H1 (cell line): ENCODE measurements around the gene EDEM2. TPM values are rescaled to one million over a fixed set of nuclear protein-coding genes. Genes with fewer than 3 reads are reported as not detected.
A peak's percentile ranks its signal among the peaks of the same experiment; 100 is the strongest.

Source experiments
- CTCF ChIA-PET: fragments of 300-600 bp; sonication (Branson Sonifier 250); formaldehyde crosslinking; loops from one replicate; lab custom pipeline; 2021; ENCODE audit not compliant: partially characterized antibody; lab: Charles Lee
- POLR2A ChIA-PET: fragments of 300-600 bp; sonication (Branson Sonifier 250); formaldehyde crosslinking; loops from one replicate; lab custom pipeline; 2021; ENCODE audit warnings: inconsistent platforms; ENCODE audit not compliant: partially characterized antibody; lab: Charles Lee
- DNase-seq, 2 experiments: peaks; one replicate each; pipeline versions ENCODE4 v3.0.0 to v3.0.0-alpha.2; 2010 to 2022; ENCODE audit warnings: low spot score in 2 of 2, low read depth in 1 of 2, mixed read lengths in 1 of 2
- FAIRE-seq: peaks from 2 replicates; lab custom pipeline; 2011; peaks lifted over from hg19 to GRCh38; lab: Jason Lieb, UNC
- H2AFZ ChIP-seq: 2 replicates; pipeline ENCODE4 v1.8.1; 2012; ENCODE audit warnings: low read length, inconsistent platforms
- H2AK5ac ChIP-seq: 2 replicates; pipeline ENCODE4 v1.6.1; 2013; ENCODE audit warnings: low read depth, low read length
- H2BK120ac ChIP-seq: replicated peaks from 2 replicates; pipeline ENCODE3; 2013; ENCODE audit warnings: low read depth, low read length, inconsistent platforms
- H2BK12ac ChIP-seq: 2 replicates; pipeline ENCODE4 v1.6.1; 2013; ENCODE audit warnings: low read depth, low read length
- H2BK15ac ChIP-seq: 2 replicates; pipeline ENCODE4 v1.6.1; 2013; ENCODE audit warnings: low read length
- H2BK20ac ChIP-seq: 2 replicates; pipeline ENCODE4 v1.6.1; 2013; ENCODE audit warnings: low read length
- H2BK5ac ChIP-seq: 2 replicates; pipeline ENCODE4 v1.6.1; 2013; ENCODE audit warnings: low read depth, low read length
- H3K14ac ChIP-seq: 2 replicates; pipeline ENCODE4 v1.6.1; 2013; ENCODE audit warnings: inconsistent platforms; ENCODE audit not compliant: insufficient read length
- H3K18ac ChIP-seq: 2 replicates; pipeline ENCODE4 v1.6.1; 2013; ENCODE audit warnings: low read length; ENCODE audit errors: extremely low read depth
- H3K23ac ChIP-seq: 2 replicates; pipeline ENCODE4 v1.6.1; 2013; ENCODE audit warnings: inconsistent platforms; ENCODE audit not compliant: insufficient read length
- H3K23me2 ChIP-seq: 2 replicates; pipeline ENCODE4 v1.6.1; 2013; ENCODE audit warnings: low read depth, low read length
- H3K27ac ChIP-seq: 2 replicates; pipeline ENCODE4 v1.6.1; 2011; ENCODE audit warnings: low read depth, low read length, inconsistent platforms
- H3K27me3 ChIP-seq, 4 experiments: replicated peaks in 1 of 4; 1 replicate in 1 of 4; 2 replicates in 3 of 4; pipeline versions ENCODE4 v1.6.1 to v1.8.1; 2011 to 2013; ENCODE audit warnings: low read length in 3 of 4, mild to moderate bottlenecking in 3 of 4, inconsistent platforms in 2 of 4, mixed read lengths in 2 of 4, moderate library complexity in 1 of 4; ENCODE audit not compliant: control insufficient read depth in 3 of 4, insufficient read depth in 3 of 4; ENCODE audit errors: extremely low read depth in 1 of 4
- H3K36me3 ChIP-seq, 4 experiments: 2 replicates each; pipeline versions ENCODE4 v1.6.1 to v1.8.1; 2011 to 2013; ENCODE audit warnings: mild to moderate bottlenecking in 4 of 4, low read length in 3 of 4, moderate library complexity in 2 of 4, control low read depth in 1 of 4, inconsistent platforms in 1 of 4; ENCODE audit not compliant: insufficient read depth in 4 of 4, control insufficient read depth in 2 of 4
- H3K4ac ChIP-seq: replicated peaks from 2 replicates; pipeline ENCODE3; 2013; ENCODE audit warnings: low read length, low read depth, mixed read lengths, inconsistent platforms; ENCODE audit not compliant: insufficient read length
- H3K4me1 ChIP-seq, 4 experiments: replicated peaks in 1 of 4; 1 replicate in 1 of 4; 2 replicates in 3 of 4; pipeline versions ENCODE4 v1.6.1 to v1.8.1; 2011 to 2013; ENCODE audit warnings: low read length in 3 of 4, inconsistent platforms in 2 of 4, mixed read lengths in 1 of 4; ENCODE audit not compliant: insufficient read depth in 4 of 4, control insufficient read depth in 3 of 4
- H3K4me2 ChIP-seq, 2 experiments: 2 replicates each; pipeline versions ENCODE4 v1.6.1 to v1.8.1; 2011 to 2013; ENCODE audit warnings: low read depth in 2 of 2, low read length in 2 of 2, control low read depth in 1 of 2, inconsistent platforms in 1 of 2, mild to moderate bottlenecking in 1 of 2; ENCODE audit not compliant: insufficient read depth in 1 of 2
- H3K4me3 ChIP-seq, 4 experiments: fragments of 200-600, 300-600 bp in 1 of 4; sonication (generic), shearing (Covaris generic), sonication (Bioruptor Twin) in 1 of 4; 2 replicates each; pipeline versions ENCODE4 v1.5.1 to v1.8.1; 2011 to 2016; ENCODE audit warnings: low read length in 4 of 4, low read depth in 3 of 4, control low read depth in 2 of 4, inconsistent platforms in 2 of 4, mild to moderate bottlenecking in 2 of 4, mixed read lengths in 1 of 4, moderate library complexity in 1 of 4; ENCODE audit not compliant: insufficient read depth in 2 of 4; ENCODE audit errors: extremely low read depth in 1 of 4
- H3K56ac ChIP-seq: replicated peaks from 2 replicates; pipeline ENCODE3; 2013; ENCODE audit warnings: low read depth, mild to moderate bottlenecking, mixed read lengths, low read length, inconsistent platforms; ENCODE audit not compliant: insufficient read length
- H3K79me1 ChIP-seq: 2 replicates; pipeline ENCODE4 v1.6.1; 2013; ENCODE audit warnings: low read depth, low read length, control low read depth
- H3K79me2 ChIP-seq, 2 experiments: 2 replicates each; pipeline versions ENCODE4 v1.6.1 to v1.8.1; 2012 to 2013; ENCODE audit warnings: low read length in 2 of 2, mild to moderate bottlenecking in 2 of 2, inconsistent platforms in 1 of 2; ENCODE audit not compliant: insufficient read depth in 2 of 2, control insufficient read depth in 1 of 2
- H3K9ac ChIP-seq, 4 experiments: replicated peaks in 1 of 4; 1 replicate in 1 of 4; 2 replicates in 3 of 4; pipeline versions ENCODE4 v1.6.1 to v1.8.1; 2011 to 2013; ENCODE audit warnings: low read depth in 3 of 4, low read length in 3 of 4, control low read depth in 2 of 4, mild to moderate bottlenecking in 2 of 4, moderate library complexity in 2 of 4, inconsistent platforms in 1 of 4; ENCODE audit errors: extremely low read depth in 1 of 4
- H3K9me3 ChIP-seq, 2 experiments: 2 replicates each; pipeline versions ENCODE4 v1.6.1 to v1.8.1; 2012 to 2013; ENCODE audit warnings: mild to moderate bottlenecking in 2 of 2, moderate library complexity in 2 of 2, control low read depth in 1 of 2, inconsistent platforms in 1 of 2, low read depth in 1 of 2, low read length in 1 of 2, mixed read lengths in 1 of 2; ENCODE audit not compliant: insufficient read depth in 2 of 2
- H4K20me1 ChIP-seq, 2 experiments: replicated peaks in 1 of 2; 2 replicates each; pipeline versions ENCODE3 to v1.8.1; 2011 to 2013; ENCODE audit warnings: inconsistent platforms in 2 of 2, low read length in 2 of 2, mild to moderate bottlenecking in 1 of 2; ENCODE audit not compliant: insufficient read depth in 2 of 2, control insufficient read depth in 1 of 2
- H4K5ac ChIP-seq: 2 replicates; pipeline ENCODE4 v1.6.1; 2013; ENCODE audit warnings: low read length, low read depth, mixed read lengths, inconsistent platforms; ENCODE audit not compliant: insufficient read length
- H4K8ac ChIP-seq: 2 replicates; pipeline ENCODE4 v1.8.0; 2013; ENCODE audit warnings: mild to moderate bottlenecking, moderate library complexity, low read length, inconsistent platforms; ENCODE audit not compliant: insufficient read depth; ENCODE audit errors: extremely low read depth
- H4K91ac ChIP-seq: replicated peaks from 2 replicates; pipeline ENCODE3; 2013; ENCODE audit warnings: low read length, mixed read lengths, inconsistent platforms; ENCODE audit not compliant: insufficient read length
- BRCA1 ChIP-seq: IDR thresholded peaks from 2 replicates; pipeline ENCODE4 v1.6.1; 2012; ENCODE audit warnings: low read depth, low read length, improper control_type of control experiment
- CREB1 ChIP-seq: IDR thresholded peaks from 2 replicates; pipeline ENCODE4 v1.6.1; 2012; ENCODE audit warnings: inconsistent platforms
- RBBP5 ChIP-seq: IDR thresholded peaks from 2 replicates; pipeline ENCODE4 v1.7.1; 2012; ENCODE audit warnings: low read depth, mild to moderate bottlenecking, inconsistent platforms, low read length, moderate library complexity, borderline replicate concordance
- RFX5 ChIP-seq: IDR thresholded peaks from 2 replicates; pipeline ENCODE4 v1.6.1; 2011; ENCODE audit warnings: low read depth, low read length, improper control_type of control experiment, borderline replicate concordance
- SP4 ChIP-seq: IDR thresholded peaks from 2 replicates; pipeline ENCODE4 v1.6.1; 2012; ENCODE audit warnings: low read length, inconsistent platforms
- TAF7 ChIP-seq: optimal IDR thresholded peaks from 2 replicates; pipeline ENCODE3; 2011; ENCODE audit warnings: low read depth, mild to moderate bottlenecking, inconsistent platforms, low read length, moderate library complexity, borderline replicate concordance
- ZNF274 ChIP-seq: IDR thresholded peaks from 2 replicates; pipeline ENCODE4 v1.7.0; 2012; ENCODE audit warnings: low read length, borderline replicate concordance; ENCODE audit errors: extremely low read depth
- WGBS, 2 experiments: shearing (Covaris generic) in 1 of 2; methylation state at CpG; one replicate each; pipeline versions ENCODE4 v1.1.6 to v1.1.7; 2013 to 2015; ENCODE audit warnings: low lambda C conversion rate in 2 of 2, mixed read lengths in 2 of 2, inconsistent platforms in 1 of 2, low coverage in 1 of 2, missing lambda C conversion rate in 1 of 2; ENCODE audit not compliant: insufficient replicate concordance in 2 of 2, insufficient coverage in 1 of 2, insufficient read length in 1 of 2; ENCODE audit errors: extremely low coverage in 1 of 2, missing lambda C conversion rate in 1 of 2; 5-methylcytosine and 5-hydroxymethylcytosine counted together
- polyA plus RNA-seq, 7 experiments: library from polyadenylated mRNA; depleted of rRNA in 3 of 7; stranded (reverse) in 5 of 7; unstranded in 2 of 7; fragments of >200 nt in 5 of 7; fragments of 200-250 nt in 2 of 7; gene quantifications; 1 replicate in 5 of 7; 2 replicates in 1 of 7; 4 replicates in 1 of 7; pipeline versions ENCODE4 v1.2.1 to v1.2.3, GENCODE V29; 2011 to 2013; ENCODE audit warnings: missing spikeins in 2 of 7, mixed read lengths in 2 of 7
- total RNA-seq: library from RNA; stranded (reverse); fragmentation: NEBNext Ultra II Directional; extraction: Animal tissue kit (Norgen Biotek cat#: 25700); gene quantifications from 2 replicates; pipeline ENCODE4 v1.2.1, GENCODE V29; 2021

The EDEM2 gene
- total and polyA plus RNA-seq, 2 of the 8 experiments (the other 6 are each of a cell fraction or from before 2014, with no cell fraction given): 15.2 to 19.6 TPM

DNA sequence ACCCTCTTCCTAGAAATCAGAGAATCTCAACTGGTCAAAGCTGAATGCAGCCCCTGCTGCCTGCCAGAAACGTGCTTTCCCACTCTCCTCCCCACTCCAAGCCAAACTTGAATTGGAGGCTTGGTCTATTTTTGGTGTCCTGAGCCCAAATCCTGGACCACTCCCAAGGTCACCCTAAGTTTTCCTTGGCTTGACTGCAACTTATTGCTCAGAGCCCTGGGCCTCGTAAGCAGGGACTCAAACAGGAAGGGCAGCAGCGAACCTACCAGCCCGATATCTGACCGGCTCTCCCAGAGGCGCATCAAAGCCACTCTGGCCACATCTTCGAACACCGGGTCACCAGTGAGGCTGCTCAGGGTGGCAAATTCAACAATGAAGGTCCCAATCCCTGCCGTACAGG is 12.7 kb downstream of the EDEM2 start:
- Histone ChIP-seq H2AK5ac (no peak overlapping the region), H3K27me3 (no peaks in the 10 kb centered on the region), H2BK5ac (peak overlapping the region; percentile 52; the same call in 1 of the 2 replicates), H3K4ac (no peak overlapping the region), H3K79me1 (no peaks in the 10 kb centered on the region), H3K4me1 (no peaks in the 10 kb centered on the region), H3K56ac (no peak overlapping the region), H3K79me2 (no peaks in the 10 kb centered on the region), H3K27ac (no peak overlapping the region), H4K5ac (no peak overlapping the region), H3K9me3 (no peaks in the 10 kb centered on the region), H3K9ac (no peak overlapping the region), H3K14ac (no peak overlapping the region), H3K18ac (no peak overlapping the region), H2BK120ac (no peak overlapping the region), H4K91ac (no peak overlapping the region), H3K23ac (no peak overlapping the region), H4K8ac (no peak overlapping the region), H3K23me2 (no peaks in the 10 kb centered on the region), H3K36me3 (peaks cover 9 to 63% (median 31%) of the 10 kb centered on the region in 4 experiments; a peak in 7 of 8 replicates), H3K4me2 (no peak overlapping the region), H2BK20ac (no peak overlapping the region), H2BK12ac (no peak overlapping the region), H2BK15ac (no peak overlapping the region), H4K20me1 (peaks cover 0 to 2% of the 10 kb centered on the region in 2 experiments), H3K4me3 (no peak overlapping the region), H2AFZ (no peak overlapping the region)
- POLR2A ChIA-PET: no interaction called here
- FAIRE-seq (no peak), DNase-seq (no peak)
- CTCF ChIA-PET: interaction anchor here (1.6 to 2.5 kb wide), 2 partner anchors 10 to 195 kb away, joined by 3 to 10 read pairs; no protein-coding TSS in a partner anchor
- WGBS, 2 experiments: 97% methylated on average over 9 of the region's 9 CpGs; no CpG with 5 or more reads in 1 of the 2 experiments
- TF ChIP-seq SP4: no peak
- no peak for TF ChIP-seq ZNF274
- no peak for TF ChIP-seq RFX5
- no peak for TF ChIP-seq BRCA1
- TF ChIP-seq RBBP5: no peak
- TF ChIP-seq TAF7: no peak
- no peak for TF ChIP-seq CREB1
